Sigmoid colon (tissue), 4 donors: ENCODE results near the gene SLC39A2.

Experiments used
- POLR2A ChIP-seq, 2 donors: fragments of 450-650 bp; IDR thresholded peaks; one replicate each; pipeline ENCODE4 v1.6.1; 2016; ENCODE audit warnings: antibody characterized with exemption in 2 of 2, mild to moderate bottlenecking in 2 of 2, moderate library complexity in 2 of 2
- POLR2AphosphoS5 ChIP-seq, 4 donors: sonication (generic); formaldehyde crosslinking; IDR thresholded peaks; one replicate each; pipeline ENCODE4 v1.6.1; 2017; ENCODE audit warnings: antibody characterized with exemption in 4 of 4
- TF ChIP-seq, protein P1 (sequence below), 4 experiments: fragments of 450-650 bp in 3 of 4; fragments of 200-600 bp in 1 of 4; IDR thresholded peaks; one replicate each; pipeline ENCODE4 v1.5.1; 2016 to 2019; ENCODE audit warnings: antibody characterized with exemption in 4 of 4, mild to moderate bottlenecking in 3 of 4, moderate library complexity in 2 of 4

DNA sequence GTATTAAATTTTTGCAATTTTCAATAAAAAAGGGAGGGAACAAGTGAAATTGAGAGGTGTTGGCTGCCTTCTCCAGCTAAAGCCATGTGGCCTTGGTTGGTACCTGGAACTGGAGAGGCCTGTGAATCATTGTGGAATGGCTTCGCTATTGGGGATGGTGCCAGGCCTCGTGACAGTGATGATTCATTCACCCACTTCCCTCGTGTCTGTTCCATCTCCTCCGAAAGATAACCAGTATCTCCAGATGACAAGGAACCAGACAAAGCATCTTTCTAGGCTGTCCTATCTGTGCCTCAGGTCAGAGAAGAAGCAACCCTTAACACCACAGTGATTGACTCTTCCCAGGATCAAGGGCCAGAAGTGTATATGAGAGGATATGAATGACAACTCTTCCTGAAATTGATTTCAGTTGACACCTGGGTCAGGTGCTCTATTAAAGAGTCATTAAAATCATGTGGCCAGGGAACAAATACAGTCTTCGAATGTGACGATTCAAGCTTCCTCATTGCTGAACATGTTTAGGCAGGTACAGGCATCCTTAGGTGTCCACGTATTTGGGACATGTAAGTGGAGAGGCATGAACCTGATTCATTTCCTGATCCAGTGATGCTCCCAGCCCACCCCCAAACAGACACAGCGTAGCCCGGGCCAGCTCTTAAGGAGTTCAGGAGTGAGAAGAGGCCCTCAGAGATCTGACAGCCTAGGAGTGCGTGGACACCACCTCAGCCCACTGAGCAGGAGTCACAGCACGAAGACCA, 42.8 kb downstream of the SLC39A2 start, which contains the start of gene RNASE7:
- TF ChIP-seq, protein P1, sequence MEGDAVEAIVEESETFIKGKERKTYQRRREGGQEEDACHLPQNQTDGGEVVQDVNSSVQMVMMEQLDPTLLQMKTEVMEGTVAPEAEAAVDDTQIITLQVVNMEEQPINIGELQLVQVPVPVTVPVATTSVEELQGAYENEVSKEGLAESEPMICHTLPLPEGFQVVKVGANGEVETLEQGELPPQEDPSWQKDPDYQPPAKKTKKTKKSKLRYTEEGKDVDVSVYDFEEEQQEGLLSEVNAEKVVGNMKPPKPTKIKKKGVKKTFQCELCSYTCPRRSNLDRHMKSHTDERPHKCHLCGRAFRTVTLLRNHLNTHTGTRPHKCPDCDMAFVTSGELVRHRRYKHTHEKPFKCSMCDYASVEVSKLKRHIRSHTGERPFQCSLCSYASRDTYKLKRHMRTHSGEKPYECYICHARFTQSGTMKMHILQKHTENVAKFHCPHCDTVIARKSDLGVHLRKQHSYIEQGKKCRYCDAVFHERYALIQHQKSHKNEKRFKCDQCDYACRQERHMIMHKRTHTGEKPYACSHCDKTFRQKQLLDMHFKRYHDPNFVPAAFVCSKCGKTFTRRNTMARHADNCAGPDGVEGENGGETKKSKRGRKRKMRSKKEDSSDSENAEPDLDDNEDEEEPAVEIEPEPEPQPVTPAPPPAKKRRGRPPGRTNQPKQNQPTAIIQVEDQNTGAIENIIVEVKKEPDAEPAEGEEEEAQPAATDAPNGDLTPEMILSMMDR (IDR thresholded peaks at IDR 0.05), result no peak
- TF ChIP-seq POLR2A (IDR thresholded peaks at IDR 0.05) (no peak), POLR2AphosphoS5 (IDR thresholded peaks at IDR 0.05) (no peak)
